K562 (cell line): ENCODE results near the gene ING4. TPM values are rescaled to one million over a fixed set of nuclear protein-coding genes. Genes with fewer than 3 reads are reported as not detected.

Experiments used
- ATAC-seq: fragments of 200-7000 bp; cut with Tn5 transposase; 3 replicates; pipeline ENCODE4 v1.9.1; 2020; ENCODE audit warnings: moderate library complexity
- BruUV-seq: library from RNA; stranded (reverse); fragments of 400-500 nt; replicated peaks from 2 replicates; lab custom pipeline; 2021; lab: Mats Ljungman, UMichigan
- CTCF ChIA-PET: fragments of 300-600 bp; formaldehyde crosslinking; extraction: SDS; loops from one replicate; lab custom pipeline; 2021; ENCODE audit warnings: low intra/inter-chr PET ratio; lab: Yijun Ruan, JAX
- POLR2A ChIA-PET: fragments of 300-600, 350-650 bp; sonication (Branson Sonifier 250); formaldehyde crosslinking; extraction: SDS; loops from one replicate; lab custom pipeline; 2021; ENCODE audit warnings: antibody characterized with exemption, inconsistent platforms; lab: Yijun Ruan, JAX
- DNase-seq, 4 experiments: peaks; one replicate each; pipeline versions ENCODE4 v3.0.0 to v3.0.0-alpha.2; 2011 to 2018; ENCODE audit warnings: low spot score in 3 of 4, mixed read lengths in 3 of 4; ENCODE audit errors: extremely low read depth in 1 of 4
- FAIRE-seq: peaks from 2 replicates; lab custom pipeline; 2011; peaks lifted over from hg19 to GRCh38; lab: Jason Lieb, UNC
- H2AFZ ChIP-seq: 2 replicates; pipeline ENCODE4 v1.6.0; 2011; ENCODE audit warnings: low read depth, low read length, control low read depth, inconsistent platforms
- H3K27ac ChIP-seq: fragments of 200-600 bp; 3 replicates; pipeline ENCODE4 v1.8.0; 2011; ENCODE audit warnings: low read depth, mild to moderate bottlenecking, control low read depth, inconsistent platforms, low read length, moderate library complexity, mixed read lengths; ENCODE audit errors: extremely low read depth
- H3K27me3 ChIP-seq, 2 experiments: fragments of 300-600 bp in 1 of 2; 2 replicates in 1 of 2; 3 replicates in 1 of 2; pipeline versions ENCODE4 v1.6.0 to v1.8.0; 2011; ENCODE audit warnings: inconsistent platforms in 2 of 2, low read length in 2 of 2, mild to moderate bottlenecking in 1 of 2, mixed read lengths in 1 of 2, moderate library complexity in 1 of 2; ENCODE audit not compliant: control insufficient read depth in 2 of 2, insufficient read depth in 2 of 2
- H3K36me3 ChIP-seq: fragments of 300-600 bp; 3 replicates; pipeline ENCODE4 v1.8.0; 2011; ENCODE audit warnings: mild to moderate bottlenecking, low read length, inconsistent platforms; ENCODE audit not compliant: control insufficient read depth, insufficient read depth
- H3K4me1 ChIP-seq, 2 experiments: fragments of 200-600 bp in 1 of 2; replicated peaks in 1 of 2; 2 replicates in 1 of 2; 3 replicates in 1 of 2; pipeline versions ENCODE4 v1.5.1 to v1.8.0; 2011; ENCODE audit warnings: inconsistent platforms in 2 of 2, low read length in 2 of 2, mild to moderate bottlenecking in 1 of 2, mixed read lengths in 1 of 2, moderate library complexity in 1 of 2; ENCODE audit not compliant: control insufficient read depth in 2 of 2, insufficient read depth in 2 of 2
- H3K4me2 ChIP-seq: 2 replicates; pipeline ENCODE4 v1.6.1; 2011; ENCODE audit warnings: low read length, control low read depth, inconsistent platforms, mixed read lengths; ENCODE audit not compliant: insufficient read depth
- H3K4me3 ChIP-seq: fragments of 200-600 bp; sonication (generic), shearing (Covaris generic); 2 replicates; pipeline ENCODE4 v1.5.1; 2016; ENCODE audit warnings: control low read depth, inconsistent platforms
- H3K79me2 ChIP-seq: fragments of 200-600 bp; 3 replicates; pipeline ENCODE4 v1.8.0; 2011; ENCODE audit warnings: low read length, inconsistent platforms; ENCODE audit not compliant: control insufficient read depth, insufficient read depth
- H3K9ac ChIP-seq, 2 experiments: 2 replicates each; pipeline versions ENCODE4 v1.6.0 to v1.6.1; 2011; ENCODE audit warnings: low read depth in 2 of 2, low read length in 2 of 2, control low read depth in 1 of 2, inconsistent platforms in 1 of 2, mild to moderate bottlenecking in 1 of 2, mixed read lengths in 1 of 2; ENCODE audit not compliant: insufficient read depth in 1 of 2
- H3K9me1 ChIP-seq: one replicate; pipeline ENCODE4 v1.6.0; 2011; ENCODE audit warnings: inconsistent platforms, mild to moderate bottlenecking, low read length, moderate library complexity; ENCODE audit not compliant: control insufficient read depth, insufficient read depth
- H3K9me3 ChIP-seq: replicated peaks from 2 replicates; pipeline ENCODE4 v1.5.1; 2011; ENCODE audit warnings: low read depth, low read length, inconsistent platforms; ENCODE audit not compliant: control insufficient read depth, insufficient read depth
- H4K20me1 ChIP-seq: replicated peaks from 2 replicates; pipeline ENCODE4 v1.6.1; 2011; ENCODE audit warnings: low read length, inconsistent platforms, mixed read lengths; ENCODE audit not compliant: control insufficient read depth, insufficient read depth
- EZH2 ChIP-seq: IDR thresholded peaks from 2 replicates; pipeline ENCODE4 v1.6.1; 2012; ENCODE audit warnings: low read depth, mild to moderate bottlenecking, inconsistent platforms, low read length, borderline replicate concordance
- NRF1 ChIP-seq, 2 experiments: fragments of 450-650 bp; IDR thresholded peaks in 1 of 2; conservative IDR thresholded peaks in 1 of 2; 2 replicates each; pipeline ENCODE4 v1.6.1; 2014; ENCODE audit warnings: mild to moderate bottlenecking in 2 of 2
- RFX1 ChIP-seq: fragments of 450-650 bp; IDR thresholded peaks from 2 replicates; pipeline ENCODE4 v1.6.1; 2016; ENCODE audit warnings: mild to moderate bottlenecking, moderate library complexity
- TCF7 ChIP-seq: sonication (generic); IDR thresholded peaks from 2 replicates; pipeline ENCODE4 v1.6.1; 2016; ENCODE audit warnings: antibody characterized with exemption, borderline replicate concordance
- ZNF778 ChIP-seq: fragments of 450-650 bp; formaldehyde crosslinking; IDR thresholded peaks from 2 replicates; pipeline ENCODE4 v1.4.0; 2020; ENCODE audit warnings: mild to moderate bottlenecking, moderate library complexity
- WGBS: fragments of 100-300 bp; shearing (Covaris generic); methylation state at CpG from one replicate; pipeline ENCODE4 v1.1.6; 2016; ENCODE audit warnings: low coverage, mixed read lengths; ENCODE audit not compliant: insufficient coverage; ENCODE audit errors: missing lambda C conversion rate; 5-methylcytosine and 5-hydroxymethylcytosine counted together
- in situ Hi-C: fragments of 300-500 bp; cut with MboI; formaldehyde crosslinking; loops from 4 replicates; pipeline ENCODE4 v1.15.0; 2018; ENCODE audit warnings: inconsistent platforms, mixed read lengths
- intact Hi-C: fragments of 100-400 bp; cut with micrococcal nuclease; formaldehyde crosslinking; loops from 2 replicates; pipeline ENCODE4 v1.14.2; 2022
- polyA plus RNA-seq, 8 experiments: library from polyadenylated mRNA; depleted of rRNA in 4 of 8; stranded (reverse) in 5 of 8; unstranded in 3 of 8; fragments of >200 nt; fragmentation: Nextera tagmentation in 2 of 8; fragmentation: Illumina TruSeq in 1 of 8; extraction: Ambion mirVana in 2 of 8; extraction: Trizol in 1 of 8; gene quantifications; 2 replicates each; pipeline versions ENCODE4 v1.2.1 to v1.2.3, GENCODE V29; 2011 to 2014; ENCODE audit warnings: inconsistent platforms in 1 of 8, missing spikeins in 1 of 8
- total RNA-seq, 7 experiments: library from RNA; depleted of rRNA in 6 of 7; stranded (reverse); fragments of >200 nt in 6 of 7; fragmentation: Illumina TruSeq in 2 of 7; extraction: Trizol in 2 of 7; gene quantifications; 2 replicates each; pipeline versions ENCODE4 v1.2.1 to v1.2.3, GENCODE V29; 2011 to 2021; ENCODE audit warnings: low replicate concordance in 1 of 7
- TF ChIP-seq, protein P1 (sequence below): IDR thresholded peaks from 2 replicates; pipeline ENCODE4 v1.6.1; 2016; ENCODE audit warnings: missing genetic modification characterization, missing compliant biosample characterization

ING4 gene
- total and polyA plus RNA-seq, 9 of the 15 experiments (the other 6 are each of a cell fraction or from before 2014, with no cell fraction given), result 6.6 to 30.2 (median 15.7) TPM

DNA sequence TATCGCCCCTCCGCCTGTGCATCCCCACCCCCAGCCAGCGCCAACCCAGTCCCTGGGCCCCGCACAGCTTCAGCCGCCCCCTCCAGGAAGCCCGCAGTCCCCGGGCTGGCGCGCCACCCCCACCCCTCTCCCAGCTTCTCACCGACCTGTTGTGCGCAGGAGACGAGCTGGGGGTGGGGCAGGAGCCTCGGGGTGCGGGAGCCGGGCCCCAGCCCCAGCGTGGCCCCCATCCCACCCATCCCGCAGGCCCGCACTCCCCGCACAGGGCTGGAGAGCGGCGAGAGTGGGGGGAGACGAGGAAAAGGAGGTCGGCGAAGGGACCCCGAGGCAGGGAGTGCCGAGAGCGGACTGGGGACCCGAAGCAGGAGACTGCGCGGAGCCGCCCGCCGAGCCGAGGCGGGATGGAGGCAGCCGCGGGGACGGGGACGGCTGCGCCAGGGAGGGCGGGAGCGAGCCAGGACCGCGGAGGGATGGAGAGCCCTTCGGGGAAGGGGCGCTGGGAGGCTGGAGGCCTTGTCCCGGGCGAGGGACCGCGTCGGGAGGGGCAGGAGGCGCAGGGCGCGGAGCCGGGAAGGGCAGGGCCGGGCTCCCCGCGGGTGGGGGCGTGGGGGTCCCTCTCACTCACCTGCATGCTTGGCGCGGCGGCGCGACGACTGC is 37.2 kb upstream of the ING4 start:
- in situ Hi-C loops (no loop called here), intact Hi-C loops (no loop called here)
- peaks cover 11 to 27% of the 10 kb centered on the region in 2 experiments; a peak in 4 of 5 replicates for H3K27me3 ChIP-seq
- ChIA-PET CTCF (no interaction called here), POLR2A (interaction anchor here (2.8 kb wide), 1 partner anchor 11 kb away, joined by 11 read pairs; the partner anchor contains the start of gene ZNF384)
- 10% methylated on average over 4 of the region's 65 CpGs for WGBS
- no TSS peak for BruUV-seq
- DNase-seq (peak in 2 of 4 experiments; percentile 26 to 31), FAIRE-seq (no peak), ATAC-seq (0 out of 3 replicates have a peak, but pooled peaks have one; percentile 17)
- H4K20me1 ChIP-seq, result no peaks in the 10 kb centered on the region
- H2AFZ ChIP-seq, result no peak overlapping the region
- H3K4me1 ChIP-seq, result peaks cover 5 to 25% of the 10 kb centered on the region in 2 experiments; a peak in 4 of 5 replicates
- no peaks in the 10 kb centered on the region for H3K79me2 ChIP-seq
- no peaks in the 10 kb centered on the region for H3K36me3 ChIP-seq
- H3K4me3 ChIP-seq, result no peak overlapping the region; the same call in 1 of the 2 replicates
- H3K27ac ChIP-seq, result no peak overlapping the region
- no peaks in the 10 kb centered on the region for H3K9me1 ChIP-seq
- H3K9ac ChIP-seq, result peak overlapping the region in 1 of 2 experiments; percentile 68; a peak in 1 of 4 replicates
- TF ChIP-seq RFX1 (no peak), NRF1 (conservative IDR thresholded peaks at IDR 0.05 in 1 of 2, IDR thresholded peaks at IDR 0.05 in 1 of 2) (peak in 1 of 2 experiments; percentile 21; a peak in 1 of 4 replicates)
- H3K9me3 ChIP-seq, result no peaks in the 10 kb centered on the region
- H3K4me2 ChIP-seq, result no peak overlapping the region

DNA sequence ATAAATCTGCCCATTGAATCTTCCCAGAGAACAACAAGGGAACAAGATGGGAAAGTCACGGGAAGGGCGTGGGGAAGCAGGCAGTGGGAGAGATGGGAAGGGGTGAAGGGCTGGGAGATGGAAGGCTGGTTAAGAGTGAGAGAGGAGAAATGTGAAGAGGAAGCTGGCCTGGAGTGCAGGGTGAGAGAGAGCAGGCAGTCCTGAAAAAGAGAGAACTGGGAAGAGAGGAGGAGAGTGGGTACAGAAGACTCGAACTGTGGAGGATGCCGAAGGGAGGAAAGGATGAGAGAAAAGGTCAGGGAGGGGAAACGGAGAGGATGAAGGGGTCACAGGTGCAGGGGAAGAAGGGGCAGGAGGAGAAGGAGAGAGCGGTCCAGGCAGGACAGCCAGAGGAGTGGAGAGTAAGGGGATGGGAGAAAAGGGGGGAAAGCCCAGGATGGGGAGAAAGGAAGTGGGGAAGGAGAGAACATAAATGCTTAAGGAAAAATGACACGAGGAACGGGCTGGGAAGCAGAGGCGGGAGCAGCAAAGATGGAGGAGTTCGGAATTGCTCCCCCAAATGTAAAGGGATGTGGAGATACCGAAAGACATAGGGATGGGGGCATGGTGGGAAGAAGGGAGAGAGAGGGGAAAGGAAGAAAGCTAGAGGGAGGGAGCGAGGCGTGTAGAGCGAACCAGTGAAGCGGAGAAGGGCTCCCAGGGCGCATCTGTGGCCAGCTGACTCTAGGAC is 36.5 kb upstream of the ING4 start:
- no peaks in the 10 kb centered on the region for H3K79me2 ChIP-seq
- ChIA-PET POLR2A (interaction anchor here (0.6 to 2.8 kb wide), 3 partner anchors 10 to 170 kb away, joined by 3 to 11 read pairs (median 3); partner anchors contain the start of gene ZNF384), CTCF (no interaction called here)
- no peak overlapping the region for H3K4me3 ChIP-seq
- DNase-seq (no peak), FAIRE-seq (no peak), ATAC-seq (no peak)
- WGBS, result 5% methylated on average over 9 of the region's 16 CpGs
- no TSS peak for BruUV-seq
- H3K36me3 ChIP-seq, result no peaks in the 10 kb centered on the region
- TF ChIP-seq, protein P1, sequence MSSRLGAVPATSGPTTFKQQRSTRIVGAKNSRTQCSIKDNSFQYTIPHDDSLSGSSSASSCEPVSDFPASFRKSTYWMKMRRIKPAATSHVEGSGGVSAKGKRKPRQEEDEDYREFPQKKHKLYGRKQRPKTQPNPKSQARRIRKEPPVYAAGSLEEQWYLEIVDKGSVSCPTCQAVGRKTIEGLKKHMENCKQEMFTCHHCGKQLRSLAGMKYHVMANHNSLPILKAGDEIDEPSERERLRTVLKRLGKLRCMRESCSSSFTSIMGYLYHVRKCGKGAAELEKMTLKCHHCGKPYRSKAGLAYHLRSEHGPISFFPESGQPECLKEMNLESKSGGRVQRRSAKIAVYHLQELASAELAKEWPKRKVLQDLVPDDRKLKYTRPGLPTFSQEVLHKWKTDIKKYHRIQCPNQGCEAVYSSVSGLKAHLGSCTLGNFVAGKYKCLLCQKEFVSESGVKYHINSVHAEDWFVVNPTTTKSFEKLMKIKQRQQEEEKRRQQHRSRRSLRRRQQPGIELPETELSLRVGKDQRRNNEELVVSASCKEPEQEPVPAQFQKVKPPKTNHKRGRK, result peak; percentile 40; the same call in 1 of the 2 replicates
- TF ChIP-seq TCF7, result no peak
- no peak for TF ChIP-seq ZNF778 (CRISPR knock-in tag)
- TF ChIP-seq EZH2, result peak; percentile 33; the same call in 1 of the 2 replicates
- H3K9me3 ChIP-seq, result no peaks in the 10 kb centered on the region
- no peaks in the 10 kb centered on the region for H3K9me1 ChIP-seq
- no peak overlapping the region for H3K27ac ChIP-seq
- H4K20me1 ChIP-seq, result no peaks in the 10 kb centered on the region
- in situ Hi-C loops, result no loop called here
- H3K9ac ChIP-seq, result no peak overlapping the region
- H2AFZ ChIP-seq, result no peak overlapping the region
- intact Hi-C loops, result no loop called here
- peaks cover 5 to 31% of the 10 kb centered on the region in 2 experiments; a peak in 4 of 5 replicates for H3K4me1 ChIP-seq
- peaks cover 11 to 27% of the 10 kb centered on the region in 2 experiments; a peak in 4 of 5 replicates for H3K27me3 ChIP-seq
- no peak overlapping the region for H3K4me2 ChIP-seq
